GM18858 (cell line): Measurements from ENCODE around the gene RXYLT1.

Experiments used
- ATAC-seq: cut with Tn5 transposase; IDR thresholded peaks from one replicate; pipeline ENCODE4 v1.9.1; 2021; ENCODE audit not compliant: unreplicated experiment

RXYLT1 gene

GRCh38 chr12:63795944-63796343, 16.2 kb downstream of the RXYLT1 start:
- no peak for ATAC-seq

GRCh38 chr12:63802012-63802608, 22.4 kb downstream of the RXYLT1 start:
- ATAC-seq = no peak

GRCh38 chr12:63804746-63805145, 25.0 kb downstream of the RXYLT1 start:
- ATAC-seq = no peak

GRCh38 chr12:63805704-63806672, 26.3 kb downstream of the RXYLT1 start:
- ATAC-seq = no peak

GRCh38 chr12:63808631-63809030, 28.9 kb downstream of the RXYLT1 start:
- no peak for ATAC-seq

- no peak for ATAC-seq
Observed at GRCh38 chr12:63809566-63809965, 29.9 kb downstream of the RXYLT1 start.

GRCh38 chr12:63811334-63811733, 31.6 kb downstream of the RXYLT1 start:
- ATAC-seq = no peak

- no peak for ATAC-seq
Observed at GRCh38 chr12:63811755-63812154, 32.0 kb downstream of the RXYLT1 start.

- ATAC-seq = no peak
Observed at GRCh38 chr12:63814146-63814772, 34.5 kb downstream of the RXYLT1 start.

- no peak for ATAC-seq
Observed at GRCh38 chr12:63815482-63815852, 35.8 kb downstream of the RXYLT1 start.

GRCh38 chr12:63816031-63816430, 36.3 kb downstream of the RXYLT1 start:
- ATAC-seq = no peak

- no peak for ATAC-seq
Observed at GRCh38 chr12:63820427-63820826, 40.7 kb downstream of the RXYLT1 start.

GRCh38 chr12:63821781-63822251, 42.1 kb downstream of the RXYLT1 start:
- no peak for ATAC-seq

GRCh38 chr12:63822352-63822751, 42.6 kb downstream of the RXYLT1 start:
- ATAC-seq = no peak

GRCh38 chr12:63823040-63823439, 43.3 kb downstream of the RXYLT1 start:
- no peak for ATAC-seq

- peak; percentile 90 for ATAC-seq
Observed at GRCh38 chr12:63826006-63826585, 46.4 kb downstream of the RXYLT1 start.

GRCh38 chr12:63828867-63829266, 49.2 kb downstream of the RXYLT1 start:
- no peak for ATAC-seq

GRCh38 chr12:63836046-63836445, 56.3 kb downstream of the RXYLT1 start:
- no peak for ATAC-seq

- ATAC-seq = no peak
Observed at GRCh38 chr12:63836936-63837335, 57.2 kb downstream of the RXYLT1 start.

GRCh38 chr12:63838411-63838810, 58.7 kb downstream of the RXYLT1 start:
- no peak for ATAC-seq

GRCh38 chr12:63841011-63841410, 61.3 kb downstream of the RXYLT1 start:
- no peak for ATAC-seq
